Mucosa of rectum (tissue), 2 donors: Measurements from ENCODE around the gene SPACA5B.
"Not testable (repeated sequence)": the region's sequence is repeated elsewhere in the genome, so short reads cannot be mapped to it uniquely, and the experiment has no call there.

Experiments used
- H3K27ac ChIP-seq, 2 donors: one replicate each; pipeline ENCODE4 v1.7.0; 2013; ENCODE audit warnings: inconsistent platforms in 2 of 2, low read depth in 2 of 2, low read length in 2 of 2
- H3K27me3 ChIP-seq, 2 donors: one replicate each; pipeline ENCODE4 v1.7.0; 2013; ENCODE audit warnings: low read length in 2 of 2; ENCODE audit not compliant: control insufficient read depth in 2 of 2, insufficient read depth in 2 of 2
- H3K36me3 ChIP-seq, 2 donors: one replicate each; pipeline ENCODE4 v1.7.0; 2013; ENCODE audit warnings: low read length in 2 of 2; ENCODE audit not compliant: control insufficient read depth in 2 of 2, insufficient read depth in 2 of 2
- H3K4me1 ChIP-seq, 2 donors: one replicate each; pipeline ENCODE4 v1.7.0; 2013; ENCODE audit warnings: low read length in 2 of 2, mild to moderate bottlenecking in 1 of 2; ENCODE audit not compliant: control insufficient read depth in 2 of 2, insufficient read depth in 2 of 2
- H3K4me3 ChIP-seq, 2 donors: one replicate each; pipeline ENCODE4 v1.7.0; 2013; ENCODE audit warnings: low read length in 2 of 2
- H3K9ac ChIP-seq, 2 donors: one replicate each; pipeline ENCODE4 v1.7.0; 2013; ENCODE audit warnings: low read length in 2 of 2, low read depth in 1 of 2, mild to moderate bottlenecking in 1 of 2
- H3K9me3 ChIP-seq, 2 donors: one replicate each; pipeline ENCODE4 v1.7.0; 2013; ENCODE audit warnings: low read length in 2 of 2; ENCODE audit not compliant: control insufficient read depth in 2 of 2
- donor health status: healthy.
- donor health status: Normal muscosa, but diverticular disease.

The SPACA5B gene

GRCh38 chrX:48132308-48132844 lies 1.9 kb downstream of the SPACA5B start:
- H3K9me3 ChIP-seq, H3K27me3 ChIP-seq, H3K4me1 ChIP-seq, H3K4me3 ChIP-seq, H3K36me3 ChIP-seq, H3K27ac ChIP-seq, H3K9ac ChIP-seq: not testable (repeated sequence)

- H3K36me3 ChIP-seq, H3K9me3 ChIP-seq, H3K9ac ChIP-seq, H3K4me3 ChIP-seq, H3K4me1 ChIP-seq, H3K27ac ChIP-seq, H3K27me3 ChIP-seq: not testable (repeated sequence)
Observed at GRCh38 chrX:48139076-48139475, 8.7 kb downstream of the SPACA5B start.

DNA sequence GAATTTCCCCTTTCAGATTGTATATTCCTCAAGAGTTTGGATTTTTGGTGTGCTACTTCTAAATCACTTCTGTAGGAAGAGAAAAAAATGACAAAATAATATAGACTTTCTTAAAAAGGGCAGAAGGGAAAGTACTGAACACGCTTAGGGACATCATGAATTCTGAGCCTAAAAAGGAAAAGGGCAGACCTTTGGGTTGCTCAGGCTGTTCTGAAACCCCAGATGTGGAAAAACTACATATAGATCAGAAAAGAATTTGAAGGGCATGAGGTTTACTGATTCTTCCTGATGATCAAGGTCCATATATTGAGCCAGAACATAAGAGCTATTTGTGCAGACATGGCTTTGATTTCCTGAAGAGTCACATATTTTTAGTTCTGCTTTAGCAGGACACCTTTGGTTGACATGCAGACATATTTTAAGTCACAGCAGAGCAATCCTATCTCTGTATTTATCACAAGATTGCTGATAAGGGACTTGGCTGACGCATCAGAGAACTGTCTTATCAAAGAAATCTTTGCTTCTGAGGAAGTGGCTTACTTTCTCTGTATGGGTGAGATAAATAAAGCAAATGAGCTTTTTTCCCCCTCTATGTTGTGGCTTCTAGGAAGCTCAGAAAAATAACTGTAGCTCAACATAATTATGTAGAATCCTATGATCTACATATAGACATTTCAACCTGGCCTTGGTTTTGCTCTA lies 11.5 kb downstream of the SPACA5B start:
- not testable (repeated sequence) for H3K4me3 ChIP-seq, H3K27ac ChIP-seq, H3K4me1 ChIP-seq, H3K9me3 ChIP-seq, H3K27me3 ChIP-seq, H3K9ac ChIP-seq, H3K36me3 ChIP-seq

GRCh38 chrX:48142697-48143096 lies 12.3 kb downstream of the SPACA5B start:
- H3K27me3 ChIP-seq, H3K36me3 ChIP-seq, H3K4me1 ChIP-seq, H3K4me3 ChIP-seq, H3K9ac ChIP-seq, H3K9me3 ChIP-seq, H3K27ac ChIP-seq: not testable (repeated sequence)

DNA sequence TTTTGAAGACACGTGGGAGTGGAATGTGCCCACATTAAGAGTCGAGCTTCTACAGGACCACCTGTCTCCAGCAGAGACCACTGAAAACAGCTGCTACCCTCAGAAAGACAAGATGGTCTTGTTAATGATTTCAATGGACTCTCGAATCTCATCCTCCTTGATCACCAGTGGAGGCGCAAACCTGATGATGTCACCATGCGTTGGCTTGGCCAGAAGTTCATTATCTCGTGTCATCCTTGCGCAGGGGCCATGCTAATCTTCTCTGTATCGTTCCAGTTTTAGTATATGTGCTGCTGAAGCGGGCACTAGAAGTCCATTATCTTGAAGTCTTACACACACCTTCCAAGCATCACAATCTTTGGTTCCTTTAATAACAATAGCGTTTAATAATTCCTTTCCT lies 23.3 kb downstream of the SPACA5B start:
- H3K9ac ChIP-seq, result no peak overlapping the region
- no peaks in the 10 kb centered on the region for H3K27me3 ChIP-seq
- no peaks in the 10 kb centered on the region for H3K4me1 ChIP-seq
- H3K4me3 ChIP-seq, result no peak overlapping the region
- H3K9me3 ChIP-seq, result no peaks in the 10 kb centered on the region
- H3K27ac ChIP-seq, result no peak overlapping the region
- no peaks in the 10 kb centered on the region for H3K36me3 ChIP-seq

DNA sequence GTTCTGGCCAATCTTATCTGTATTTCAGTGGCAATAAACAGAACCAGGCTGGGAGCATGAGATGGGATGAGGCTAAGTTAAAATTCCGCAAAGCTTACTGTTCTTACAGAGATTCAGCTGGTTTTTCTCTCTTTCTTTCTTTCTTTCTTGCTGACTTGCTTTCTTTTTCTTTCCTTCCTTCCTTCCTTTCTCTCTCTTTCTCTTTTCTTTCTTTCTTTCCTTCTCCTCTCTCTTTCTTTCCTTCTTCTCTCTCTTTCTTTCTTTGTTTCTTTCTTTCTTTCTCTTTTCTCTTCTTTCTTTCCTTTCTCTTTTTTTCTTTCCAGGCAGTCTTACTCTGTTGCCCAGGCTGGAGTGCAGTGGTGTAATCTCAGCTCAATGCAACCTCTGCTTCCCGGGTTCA lies 24.4 kb downstream of the SPACA5B start:
- H3K27ac ChIP-seq, result no peak overlapping the region
- H3K27me3 ChIP-seq, result peaks cover 0 to 2% of the 10 kb centered on the region in 2 donors
- no peak overlapping the region for H3K4me3 ChIP-seq
- H3K9ac ChIP-seq, result no peak overlapping the region
- H3K4me1 ChIP-seq, result no peaks in the 10 kb centered on the region
- no peaks in the 10 kb centered on the region for H3K36me3 ChIP-seq
- H3K9me3 ChIP-seq, result no peaks in the 10 kb centered on the region

GRCh38 chrX:48156014-48156413 lies 25.6 kb downstream of the SPACA5B start:
- H3K4me1 ChIP-seq, result no peaks in the 10 kb centered on the region
- H3K27ac ChIP-seq, result no peak overlapping the region
- peaks cover 0 to 2% of the 10 kb centered on the region in 2 donors for H3K27me3 ChIP-seq
- H3K4me3 ChIP-seq, result no peak overlapping the region
- no peaks in the 10 kb centered on the region for H3K36me3 ChIP-seq
- H3K9ac ChIP-seq, result no peak overlapping the region
- no peaks in the 10 kb centered on the region for H3K9me3 ChIP-seq

DNA sequence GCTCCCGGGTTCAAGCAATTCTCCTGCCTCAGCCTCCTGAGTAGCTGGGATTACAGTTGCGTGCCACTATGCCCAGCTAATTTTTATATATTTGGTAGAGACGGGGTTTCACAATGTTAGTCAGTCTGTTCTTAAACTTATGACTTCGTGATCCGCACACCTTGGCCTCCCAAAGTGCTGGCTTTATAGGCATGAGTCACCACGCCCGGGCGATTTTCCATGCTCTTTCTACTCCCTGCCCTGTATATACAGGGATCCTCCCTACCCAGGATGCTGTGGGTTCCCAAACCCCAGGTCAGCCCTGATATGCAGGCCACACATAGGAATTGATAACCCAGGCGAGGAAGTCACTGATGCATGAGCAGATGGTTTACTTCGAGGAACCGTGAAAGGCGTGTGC lies 34.8 kb downstream of the SPACA5B start:
- Histone ChIP-seq H3K36me3 (no peaks in the 10 kb centered on the region), H3K4me3 (no peak overlapping the region), H3K27ac (no peak overlapping the region)

DNA sequence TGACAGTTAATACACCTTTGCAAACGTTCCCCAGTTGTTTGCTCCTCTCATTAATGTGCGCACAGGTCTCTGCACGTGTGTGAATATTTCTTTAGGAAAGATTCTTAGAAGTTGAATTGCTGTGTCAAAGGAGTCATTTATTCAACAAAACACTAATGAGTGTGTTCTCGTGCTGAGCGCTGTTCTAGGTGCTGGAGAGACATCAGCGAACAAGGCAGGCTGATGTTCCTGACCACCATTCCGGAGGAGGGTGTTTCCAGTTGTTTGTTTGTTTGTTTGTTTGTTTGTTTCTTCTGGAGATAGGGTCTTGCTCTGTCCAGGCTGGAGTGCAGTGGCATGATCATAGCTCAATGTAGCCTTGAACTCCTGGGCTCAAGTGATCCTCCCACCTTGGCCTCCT lies 35.9 kb downstream of the SPACA5B start:
- not testable (repeated sequence) for H3K27me3 ChIP-seq, H3K4me3 ChIP-seq, H3K9ac ChIP-seq, H3K27ac ChIP-seq, H3K4me1 ChIP-seq, H3K36me3 ChIP-seq, H3K9me3 ChIP-seq

More for the DNA sequence above, 34.8 kb downstream of the SPACA5B start:
- H3K9ac ChIP-seq, result no peak overlapping the region
- no peaks in the 10 kb centered on the region for H3K4me1 ChIP-seq
- H3K27me3 ChIP-seq, result peaks cover 0 to 3% of the 10 kb centered on the region in 2 donors
- H3K9me3 ChIP-seq, result no peaks in the 10 kb centered on the region

DNA sequence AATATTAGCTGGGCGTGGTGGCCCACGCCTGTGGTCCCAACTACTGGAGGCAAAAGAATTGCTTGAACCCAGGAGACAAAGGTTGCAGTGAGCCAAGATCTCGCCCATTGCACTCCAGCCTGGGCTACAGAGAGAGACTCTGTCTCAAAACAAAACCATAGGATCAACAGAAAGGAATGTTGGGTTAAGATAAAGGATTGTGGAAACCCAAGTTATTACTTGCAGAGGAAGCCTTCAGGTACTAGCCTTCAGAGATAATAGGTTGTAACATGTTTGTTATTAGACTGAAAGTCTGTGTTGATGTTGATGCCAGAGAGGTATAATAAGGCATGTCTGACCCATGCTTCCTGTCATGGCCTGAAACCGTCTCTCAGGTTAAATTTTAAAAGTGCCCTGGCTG lies 49.3 kb downstream of the SPACA5B start:
- Histone ChIP-seq H3K4me3 (no peak overlapping the region), H3K36me3 (no peaks in the 10 kb centered on the region), H3K4me1 (no peaks in the 10 kb centered on the region), H3K27ac (no peak overlapping the region), H3K9me3 (no peaks in the 10 kb centered on the region), H3K27me3 (peaks cover 0 to 2% of the 10 kb centered on the region in 2 donors), H3K9ac (no peak overlapping the region)
